ENCODE measurements around the gene LIPK.
"Not testable (repeated sequence)": the region's sequence is repeated elsewhere in the genome, so short reads cannot be mapped to it uniquely, and the experiment has no call there.

LIPK gene

DNA sequence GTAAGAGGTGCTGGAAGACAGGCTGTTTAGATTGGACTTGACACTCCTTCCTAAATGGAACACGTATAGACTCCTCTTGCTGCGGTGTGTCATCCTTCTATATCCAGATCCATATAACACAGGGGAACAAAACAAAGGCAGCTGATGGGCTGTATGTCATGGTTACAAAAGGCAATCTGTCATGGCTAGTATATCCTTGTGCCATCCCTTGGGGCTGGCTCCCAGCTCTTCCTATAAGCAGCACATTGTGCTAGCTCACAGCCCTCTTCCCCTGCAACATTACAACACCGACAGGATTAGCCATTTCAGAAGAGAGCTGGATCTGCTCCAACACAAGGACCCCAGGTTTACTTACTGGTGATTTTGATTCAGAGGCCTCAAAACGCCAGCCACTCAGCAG, 15.3 kb downstream of the LIPK start:
- Histone ChIP-seq H3K27me3 (replicated peaks; ENCODE audit: control insufficient read depth, insufficient read depth, low read length) (peaks cover 4% of the 10 kb centered on the region), H3K4me3 (ENCODE audit: low read length) (no peak overlapping the region), H3K9me3 (ENCODE audit: control insufficient read depth, low read length) (no peaks in the 10 kb centered on the region), H3K4me1 (ENCODE audit: control insufficient read depth, insufficient read depth, low read length) (no peaks in the 10 kb centered on the region), H3K36me3 (ENCODE audit: control insufficient read depth, insufficient read depth, low read length, severe bottlenecking) (no peaks in the 10 kb centered on the region), H3K9ac (ENCODE audit: low read length) (no peak overlapping the region)
- DNase-seq (ENCODE audit: low read depth): no peak

DNA sequence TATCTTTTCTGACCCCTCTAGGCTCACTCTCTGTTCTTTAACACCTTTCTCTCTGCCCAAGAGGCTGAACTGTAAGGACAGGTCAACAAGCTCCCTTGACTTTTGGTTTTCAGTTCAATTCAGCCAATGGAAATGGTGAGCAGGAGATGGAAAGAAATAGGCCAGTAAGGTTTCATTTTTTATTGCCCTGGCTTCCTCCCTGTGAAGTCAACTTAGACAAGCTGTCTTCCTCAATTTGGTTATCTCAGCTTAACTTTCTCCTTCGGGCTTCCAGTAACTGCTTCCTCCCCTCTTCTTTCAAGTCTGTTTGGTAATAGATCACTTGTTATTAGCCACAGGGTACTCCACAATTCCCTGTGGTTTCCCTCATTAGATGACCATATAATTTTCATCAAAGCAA, 19.7 kb downstream of the LIPK start:
- Histone ChIP-seq H3K27me3 (replicated peaks; ENCODE audit: control insufficient read depth, insufficient read depth, low read length) (peaks cover 4% of the 10 kb centered on the region), H3K9me3 (ENCODE audit: control insufficient read depth, low read length) (no peaks in the 10 kb centered on the region), H3K36me3 (ENCODE audit: control insufficient read depth, insufficient read depth, low read length, severe bottlenecking) (no peaks in the 10 kb centered on the region), H3K4me1 (ENCODE audit: control insufficient read depth, insufficient read depth, low read length) (no peaks in the 10 kb centered on the region), H3K9ac (ENCODE audit: low read length) (no peak overlapping the region), H3K4me3 (ENCODE audit: low read length) (no peak overlapping the region)
- DNase-seq (ENCODE audit: low read depth): no peak

DNA sequence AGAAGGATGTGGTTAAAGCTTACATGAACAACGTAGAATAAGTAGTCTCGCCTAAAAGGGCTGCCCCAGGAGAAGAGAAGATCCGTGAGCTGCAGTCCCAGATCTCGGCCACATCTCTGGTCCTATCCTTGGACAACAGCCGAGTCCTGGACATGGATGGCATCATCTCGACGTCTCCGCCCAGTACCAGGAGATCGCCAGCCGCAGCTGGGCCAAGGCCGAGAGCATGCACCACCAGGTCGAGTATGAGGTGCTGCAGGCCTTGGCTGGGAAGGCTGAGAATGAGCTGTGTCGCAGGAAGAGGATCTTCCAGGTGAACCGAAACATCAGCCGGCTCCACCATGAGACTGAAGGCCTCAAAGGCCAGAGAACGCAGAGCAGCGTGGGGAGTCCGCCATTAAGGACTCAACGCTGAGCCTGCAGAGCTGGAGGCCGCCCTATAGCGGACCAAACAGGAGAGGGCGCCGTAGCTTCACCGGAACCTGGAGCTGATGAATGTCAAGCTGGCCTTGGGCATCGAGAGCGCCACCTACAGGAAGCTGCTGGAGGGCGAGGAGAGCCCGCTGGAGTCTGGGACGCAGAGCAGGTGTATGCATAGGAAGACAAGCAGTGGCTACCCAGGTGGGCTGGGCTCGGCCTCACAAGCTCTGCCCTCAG, 22.2 kb downstream of the LIPK start:
- no peak for DNase-seq (ENCODE audit: low read depth)
- Histone ChIP-seq H3K4me3 (ENCODE audit: low read length) (no peak overlapping the region), H3K27me3 (replicated peaks; ENCODE audit: control insufficient read depth, insufficient read depth, low read length) (peaks cover 4% of the 10 kb centered on the region), H3K4me1 (ENCODE audit: control insufficient read depth, insufficient read depth, low read length) (no peaks in the 10 kb centered on the region), H3K36me3 (ENCODE audit: control insufficient read depth, insufficient read depth, low read length, severe bottlenecking) (no peaks in the 10 kb centered on the region), H3K9ac (ENCODE audit: low read length) (no peak overlapping the region), H3K9me3 (ENCODE audit: control insufficient read depth, low read length) (no peaks in the 10 kb centered on the region)

DNA sequence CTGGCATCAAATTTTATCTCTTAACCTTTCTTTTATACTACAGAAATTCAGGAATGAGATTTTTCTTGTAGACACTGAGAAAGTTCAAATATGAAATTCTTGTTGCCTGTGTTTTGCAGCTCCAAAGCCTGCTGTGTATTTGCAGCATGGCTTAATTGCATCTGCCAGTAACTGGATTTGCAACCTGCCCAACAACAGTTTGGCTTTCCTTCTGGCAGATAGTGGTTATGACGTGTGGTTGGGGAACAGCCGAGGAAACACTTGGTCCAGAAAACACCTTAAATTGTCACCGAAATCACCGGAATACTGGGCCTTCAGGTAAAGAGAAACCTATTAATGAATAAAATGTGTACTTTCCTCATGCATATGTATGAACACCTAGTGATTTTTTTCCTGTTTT, 24.8 kb downstream of the LIPK start:
- H3K4me1 ChIP-seq (ENCODE audit: control insufficient read depth, insufficient read depth, low read length): no peaks in the 10 kb centered on the region
- DNase-seq (ENCODE audit: low read depth): no peak
- no peaks in the 10 kb centered on the region for H3K9me3 ChIP-seq (ENCODE audit: control insufficient read depth, low read length)
- H3K27me3 ChIP-seq (replicated peaks; ENCODE audit: control insufficient read depth, insufficient read depth, low read length): peaks cover 4% of the 10 kb centered on the region
- no peaks in the 10 kb centered on the region for H3K36me3 ChIP-seq (ENCODE audit: control insufficient read depth, insufficient read depth, low read length, severe bottlenecking)
- H3K9ac ChIP-seq (ENCODE audit: low read length): no peak overlapping the region
- no peak overlapping the region for H3K4me3 ChIP-seq (ENCODE audit: low read length)

DNA sequence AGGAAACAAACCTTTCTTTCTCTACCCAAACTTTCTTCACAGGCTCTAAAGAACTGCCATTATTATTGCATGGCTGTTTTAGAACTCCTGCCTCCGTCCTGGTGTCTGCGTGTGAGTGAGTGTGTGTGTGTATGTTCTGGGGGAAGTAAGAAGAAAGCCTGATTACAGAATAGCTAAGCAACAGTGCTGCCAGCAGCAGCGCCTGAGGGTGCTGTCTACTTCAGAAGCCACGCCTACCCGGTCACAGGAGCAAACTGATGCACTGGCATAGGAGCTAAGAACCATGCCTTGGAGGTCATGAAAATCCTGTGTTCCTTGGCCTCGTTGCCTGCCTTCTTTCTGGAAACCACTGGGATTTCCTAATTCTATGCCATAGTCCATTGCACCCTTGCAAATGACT, 25.2 kb downstream of the LIPK start:
- Histone ChIP-seq H3K9ac (ENCODE audit: low read length) (no peak overlapping the region), H3K4me1 (ENCODE audit: control insufficient read depth, insufficient read depth, low read length) (no peaks in the 10 kb centered on the region), H3K36me3 (ENCODE audit: control insufficient read depth, insufficient read depth, low read length, severe bottlenecking) (no peaks in the 10 kb centered on the region), H3K9me3 (ENCODE audit: control insufficient read depth, low read length) (no peaks in the 10 kb centered on the region), H3K27me3 (replicated peaks; ENCODE audit: control insufficient read depth, insufficient read depth, low read length) (peaks cover 1% of the 10 kb centered on the region), H3K4me3 (ENCODE audit: low read length) (no peak overlapping the region)
- DNase-seq (ENCODE audit: low read depth): no peak

DNA sequence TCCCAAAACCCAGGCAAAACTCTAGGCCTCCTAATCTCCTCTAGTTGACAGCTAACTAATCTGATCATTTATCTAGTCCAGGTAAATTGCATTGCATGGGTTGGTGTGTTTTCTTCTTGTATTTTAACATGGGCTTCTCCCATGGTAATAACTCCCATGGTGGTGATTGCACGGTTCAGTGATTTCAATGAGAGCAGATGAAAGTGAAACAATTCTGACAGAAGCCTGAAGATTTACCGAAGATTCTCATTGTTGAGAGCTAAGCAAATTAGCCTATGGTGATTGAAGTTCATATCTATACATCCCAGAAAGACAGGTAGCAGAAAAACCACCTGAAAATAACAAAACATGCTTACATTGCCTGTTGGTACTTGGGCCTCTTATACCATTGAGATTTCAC, 27.2 kb downstream of the LIPK start:
- Histone ChIP-seq H3K9ac (ENCODE audit: low read length) (no peak overlapping the region), H3K36me3 (ENCODE audit: control insufficient read depth, insufficient read depth, low read length, severe bottlenecking) (no peaks in the 10 kb centered on the region), H3K4me1 (ENCODE audit: control insufficient read depth, insufficient read depth, low read length) (no peaks in the 10 kb centered on the region), H3K9me3 (ENCODE audit: control insufficient read depth, low read length) (no peaks in the 10 kb centered on the region), H3K27me3 (replicated peaks; ENCODE audit: control insufficient read depth, insufficient read depth, low read length) (no peaks in the 10 kb centered on the region), H3K4me3 (ENCODE audit: low read length) (no peak overlapping the region)
- no peak for DNase-seq (ENCODE audit: low read depth)

DNA sequence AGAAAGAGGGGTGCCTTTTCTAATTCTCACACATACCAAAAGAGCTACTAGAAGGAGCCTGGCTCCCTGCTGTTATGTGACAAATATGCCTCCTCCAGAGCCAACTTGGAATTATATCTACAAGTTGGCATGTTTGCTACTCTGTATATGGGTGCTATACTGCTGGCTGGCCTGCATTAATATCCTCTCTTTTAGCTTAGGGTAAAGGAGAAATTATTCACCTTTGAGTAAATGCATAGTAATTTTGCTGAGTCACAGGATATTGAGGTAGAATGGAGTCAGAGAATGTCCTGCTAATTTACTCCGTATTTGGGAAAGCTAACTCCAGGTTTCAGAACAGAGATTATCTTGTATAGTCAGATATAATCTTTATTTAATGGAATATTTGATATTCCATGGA, 29.6 kb downstream of the LIPK start:
- H3K4me3 ChIP-seq (ENCODE audit: low read length): no peak overlapping the region

DNA sequence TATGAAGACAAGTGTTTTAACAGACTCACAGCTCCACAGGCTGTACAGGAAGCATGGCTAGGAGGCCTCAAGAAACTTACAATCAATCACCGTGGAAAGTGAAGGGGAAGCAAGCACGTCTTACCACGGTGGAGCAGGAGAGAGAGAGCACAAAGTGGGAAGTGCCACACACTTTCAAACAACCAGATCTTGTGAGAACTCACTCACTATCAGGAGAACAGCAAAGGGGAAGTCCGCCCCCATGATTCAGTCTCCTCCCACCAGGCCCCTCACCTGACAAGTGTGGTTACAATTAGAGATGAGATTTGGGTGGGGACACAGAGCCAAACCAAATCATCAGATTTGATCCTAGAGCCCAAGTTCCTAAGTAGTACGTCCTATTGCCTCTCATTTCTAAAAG, 35.9 kb downstream of the LIPK start:
- DNase-seq (ENCODE audit: low read depth); H3K4me3 ChIP-seq (ENCODE audit: low read length); H3K4me1 ChIP-seq (ENCODE audit: control insufficient read depth, insufficient read depth, low read length); H3K9ac ChIP-seq (ENCODE audit: low read length); H3K27me3 ChIP-seq (replicated peaks; ENCODE audit: control insufficient read depth, insufficient read depth, low read length); H3K36me3 ChIP-seq (ENCODE audit: control insufficient read depth, insufficient read depth, low read length, severe bottlenecking): not testable (repeated sequence)
- peaks cover 18% of the 10 kb centered on the region for H3K9me3 ChIP-seq (ENCODE audit: control insufficient read depth, low read length)

More for the DNA sequence above, 29.6 kb downstream of the LIPK start:
- H3K9me3 ChIP-seq (ENCODE audit: control insufficient read depth, low read length): no peaks in the 10 kb centered on the region
- no peaks in the 10 kb centered on the region for H3K4me1 ChIP-seq (ENCODE audit: control insufficient read depth, insufficient read depth, low read length)
- peak; percentile 5 for DNase-seq (ENCODE audit: low read depth)
- H3K36me3 ChIP-seq (ENCODE audit: control insufficient read depth, insufficient read depth, low read length, severe bottlenecking): no peaks in the 10 kb centered on the region
- H3K27me3 ChIP-seq (replicated peaks; ENCODE audit: control insufficient read depth, insufficient read depth, low read length): no peaks in the 10 kb centered on the region
- no peak overlapping the region for H3K9ac ChIP-seq (ENCODE audit: low read length)

DNA sequence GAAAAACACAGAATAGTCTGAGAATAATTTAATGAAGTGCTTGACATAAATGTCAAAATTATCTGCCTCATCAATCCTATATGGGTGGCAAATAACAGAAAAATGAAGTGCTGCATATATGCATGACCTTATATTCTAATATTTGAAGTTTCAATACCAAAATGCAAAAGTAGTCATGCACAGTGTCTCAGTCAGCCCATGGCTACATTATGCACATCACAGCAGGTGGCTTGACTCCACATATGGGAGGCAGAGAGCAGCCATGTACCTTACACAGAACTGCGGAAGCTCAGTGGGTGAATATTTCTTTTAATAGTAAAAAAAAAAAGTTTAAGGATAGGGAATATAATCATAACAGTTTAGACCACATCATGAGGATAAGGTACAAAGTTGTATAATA, 36.4 kb downstream of the LIPK start:
- Histone ChIP-seq H3K4me1 (ENCODE audit: control insufficient read depth, insufficient read depth, low read length) (peaks cover 6% of the 10 kb centered on the region), H3K9ac (ENCODE audit: low read length) (no peak overlapping the region), H3K27me3 (replicated peaks; ENCODE audit: control insufficient read depth, insufficient read depth, low read length) (no peaks in the 10 kb centered on the region), H3K9me3 (ENCODE audit: control insufficient read depth, low read length) (peaks cover 18% of the 10 kb centered on the region), H3K36me3 (ENCODE audit: control insufficient read depth, insufficient read depth, low read length, severe bottlenecking) (no peaks in the 10 kb centered on the region), H3K4me3 (ENCODE audit: low read length) (no peak overlapping the region)
- no peak for DNase-seq (ENCODE audit: low read depth)

DNA sequence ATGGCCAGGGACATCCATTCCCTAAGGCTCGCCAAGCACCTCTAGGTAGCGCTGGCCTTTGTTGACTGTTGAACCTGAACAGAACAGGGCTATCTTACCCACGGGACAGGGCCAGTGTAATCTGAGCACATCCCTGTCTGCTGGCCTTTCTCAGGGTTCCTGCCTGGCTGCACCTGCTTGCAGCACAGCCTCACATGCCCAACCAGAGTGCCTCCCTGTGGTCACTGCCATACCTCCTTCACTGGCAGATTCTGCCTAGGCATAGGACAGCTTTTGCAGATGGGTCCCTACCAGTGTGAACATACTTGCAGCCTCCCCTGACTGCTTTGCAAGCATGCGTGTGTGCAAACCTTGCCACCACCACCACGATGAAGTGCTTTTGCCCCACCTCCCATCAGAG, 38.0 kb downstream of the LIPK start:
- no peak for DNase-seq (ENCODE audit: low read depth)
- no peaks in the 10 kb centered on the region for H3K27me3 ChIP-seq (replicated peaks; ENCODE audit: control insufficient read depth, insufficient read depth, low read length)
- no peaks in the 10 kb centered on the region for H3K36me3 ChIP-seq (ENCODE audit: control insufficient read depth, insufficient read depth, low read length, severe bottlenecking)
- no peak overlapping the region for H3K4me3 ChIP-seq (ENCODE audit: low read length)
- H3K4me1 ChIP-seq (ENCODE audit: control insufficient read depth, insufficient read depth, low read length): peaks cover 6% of the 10 kb centered on the region
- no peak overlapping the region for H3K9ac ChIP-seq (ENCODE audit: low read length)
- H3K9me3 ChIP-seq (ENCODE audit: control insufficient read depth, low read length): peaks cover 23% of the 10 kb centered on the region

DNA sequence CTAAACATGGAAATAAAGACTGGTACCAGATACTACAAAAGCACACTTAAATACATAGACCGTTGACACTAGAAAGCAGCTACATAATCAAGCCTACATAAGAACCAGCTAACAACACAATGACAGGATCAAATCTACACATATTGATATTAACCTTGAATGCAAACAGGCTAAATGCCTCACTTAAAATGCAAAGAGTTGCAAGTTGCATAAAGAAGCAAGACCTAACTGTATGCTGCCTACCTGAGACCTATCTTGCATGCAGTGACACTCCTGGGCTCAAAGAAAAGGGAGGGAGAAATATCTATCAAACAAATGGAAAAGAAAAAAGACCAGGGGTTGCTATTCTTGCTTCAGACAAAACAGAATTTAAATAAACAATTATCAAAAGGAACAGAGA, 39.6 kb downstream of the LIPK start:
- H3K4me1 ChIP-seq (ENCODE audit: control insufficient read depth, insufficient read depth, low read length): peaks cover 6% of the 10 kb centered on the region
- no peak for DNase-seq (ENCODE audit: low read depth)
- H3K27me3 ChIP-seq (replicated peaks; ENCODE audit: control insufficient read depth, insufficient read depth, low read length): no peaks in the 10 kb centered on the region
- no peak overlapping the region for H3K4me3 ChIP-seq (ENCODE audit: low read length)
- peaks cover 31% of the 10 kb centered on the region for H3K9me3 ChIP-seq (ENCODE audit: control insufficient read depth, low read length)
- H3K36me3 ChIP-seq (ENCODE audit: control insufficient read depth, insufficient read depth, low read length, severe bottlenecking): no peaks in the 10 kb centered on the region
- no peak overlapping the region for H3K9ac ChIP-seq (ENCODE audit: low read length)

DNA sequence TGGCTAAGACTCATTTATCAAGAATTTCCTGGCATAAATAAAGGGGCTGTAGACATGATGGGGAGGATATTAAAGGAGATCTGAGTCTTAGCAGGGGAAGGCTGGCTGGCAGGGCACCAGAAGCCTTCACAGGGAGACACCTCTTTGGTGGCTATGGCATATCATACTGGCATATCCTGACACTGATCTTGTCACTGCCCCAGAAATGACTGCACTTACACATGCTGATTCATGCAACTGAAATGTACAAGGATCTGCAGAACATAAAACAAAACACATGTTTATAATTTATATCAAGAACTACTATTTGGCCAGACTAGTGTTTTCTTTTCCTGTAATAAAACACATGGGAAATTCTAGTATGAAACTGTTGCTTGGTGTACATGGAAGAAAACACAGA, 48.2 kb downstream of the LIPK start:
- Histone ChIP-seq H3K36me3 (ENCODE audit: control insufficient read depth, insufficient read depth, low read length, severe bottlenecking) (no peaks in the 10 kb centered on the region), H3K9me3 (ENCODE audit: control insufficient read depth, low read length) (peaks cover 5% of the 10 kb centered on the region), H3K4me3 (ENCODE audit: low read length) (no peak overlapping the region), H3K27me3 (replicated peaks; ENCODE audit: control insufficient read depth, insufficient read depth, low read length) (no peaks in the 10 kb centered on the region), H3K4me1 (ENCODE audit: control insufficient read depth, insufficient read depth, low read length) (peaks cover 13% of the 10 kb centered on the region), H3K9ac (ENCODE audit: low read length) (no peak overlapping the region)
- DNase-seq (ENCODE audit: low read depth): peak; percentile 86
